ENCODE results near the gene ELMO1. TPM values are rescaled to one million over a fixed set of nuclear protein-coding genes. Genes with fewer than 3 reads are reported as not detected.

The ELMO1 gene
- total and polyA plus RNA-seq, 2 experiments from 2014 or later = 6.5 to 24.9 TPM

DNA sequence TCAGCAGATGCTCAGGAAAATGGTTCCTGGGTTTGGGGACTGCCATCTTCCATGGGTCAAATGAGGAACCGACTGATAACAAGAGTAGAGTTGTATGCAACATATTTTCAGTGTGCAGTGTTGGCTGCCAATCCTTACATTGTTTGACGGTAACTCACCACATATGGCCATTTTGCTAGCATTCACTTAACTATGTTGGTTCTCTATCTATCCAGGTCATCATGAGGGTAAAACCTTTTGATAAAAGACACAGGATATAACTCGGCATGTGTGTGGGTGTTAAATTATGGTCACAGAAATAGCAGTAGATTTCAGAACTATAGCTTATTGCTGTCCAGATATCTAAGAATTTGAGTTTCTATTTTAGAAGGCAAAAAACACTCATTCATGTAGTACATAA is 583.6 kb downstream of the ELMO1 start (continued):
- TF ChIP-seq REST (IDR thresholded peaks at IDR 0.05; ENCODE audit: unreplicated experiment) (no peak), STAT1 (IDR thresholded peaks at IDR 0.05; ENCODE audit: unreplicated experiment) (no peak), CTCF (conservative IDR thresholded peaks at IDR 0.05; ENCODE audit: low read depth in 2 of 2) (no peak)

DNA sequence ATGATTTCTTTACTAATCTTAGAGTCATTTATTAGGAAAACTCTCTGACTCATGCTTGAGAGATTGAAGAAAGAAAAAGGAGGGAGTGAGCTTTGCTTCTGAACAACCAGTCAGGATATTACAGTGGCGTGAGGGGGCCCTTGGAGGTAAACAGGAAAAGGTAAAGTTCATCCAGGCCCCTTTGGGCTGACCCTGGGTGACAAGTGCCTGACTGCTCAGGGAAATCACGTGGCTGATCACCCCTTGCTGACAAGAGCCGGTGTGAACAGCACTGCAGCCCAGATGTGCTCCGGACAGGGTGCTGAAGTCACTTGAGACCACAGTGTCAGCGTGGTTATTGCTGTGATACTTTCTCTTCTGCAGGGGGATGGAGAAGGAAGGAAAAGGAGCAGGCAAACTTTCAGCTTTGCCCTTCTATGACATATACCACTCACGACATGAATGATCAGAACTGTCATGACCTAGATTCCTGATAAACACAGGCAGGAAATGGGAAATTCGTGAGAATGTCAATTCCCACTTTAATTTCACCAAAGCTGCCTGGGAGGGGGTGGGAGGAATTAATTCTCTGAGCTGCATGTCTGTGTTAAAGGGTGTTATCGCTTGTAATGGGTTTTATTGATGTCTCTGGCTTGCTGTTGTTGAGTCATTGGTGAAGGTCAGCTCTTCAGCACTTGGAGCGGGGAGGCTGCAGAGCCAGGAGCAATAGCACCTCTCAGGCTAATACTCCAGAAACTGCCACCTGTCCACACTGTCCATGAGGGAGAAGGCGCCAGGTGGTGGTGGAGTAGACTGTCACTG is 584.6 kb downstream of the ELMO1 start:
- H3K36me3 Mint-ChIP-seq (ENCODE audit: low read depth) = no peaks in the 10 kb centered on the region
- Histone ChIP-seq H3F3A (replicated peaks; ENCODE audit: low read depth) (no peaks in the 10 kb centered on the region), H3K4me1 (ENCODE audit: insufficient read depth) (0 out of 2 replicates have a peak, but pooled peaks cover 3% of the 10 kb centered on the region), H3K36me3 (ENCODE audit: insufficient read depth) (no peaks in the 10 kb centered on the region), H3K4me2 (no peak overlapping the region), H3K27me3 (ENCODE audit: insufficient read depth) (no peaks in the 10 kb centered on the region), H3K4me3 (no peak overlapping the region), H2AFZ (no peak overlapping the region), H3K27ac (ENCODE audit: low read depth) (no peak overlapping the region), H3K9me2 (ENCODE audit: insufficient read depth) (peaks cover 6% of the 10 kb centered on the region; the same call in 1 of the 2 replicates), H4K20me1 (replicated peaks; ENCODE audit: insufficient read depth) (no peaks in the 10 kb centered on the region), H3K79me2 (replicated peaks; ENCODE audit: insufficient read depth) (no peaks in the 10 kb centered on the region)
- H3K9me3 Mint-ChIP-seq = no peaks in the 10 kb centered on the region
- H3K27ac Mint-ChIP-seq = no peak overlapping the region
- H3K27me3 Mint-ChIP-seq (ENCODE audit: insufficient read depth, low read depth, poor library complexity) = peaks cover 2% of the 10 kb centered on the region
- DNase-seq (ENCODE audit: low spot score) = no peak
- H3K4me1 Mint-ChIP-seq = peaks cover 6% of the 10 kb centered on the region; the same call in 2 of the 3 replicates
- no peak for ATAC-seq
- H3K4me3 Mint-ChIP-seq = no peak overlapping the region
- TF ChIP-seq, protein P1, sequence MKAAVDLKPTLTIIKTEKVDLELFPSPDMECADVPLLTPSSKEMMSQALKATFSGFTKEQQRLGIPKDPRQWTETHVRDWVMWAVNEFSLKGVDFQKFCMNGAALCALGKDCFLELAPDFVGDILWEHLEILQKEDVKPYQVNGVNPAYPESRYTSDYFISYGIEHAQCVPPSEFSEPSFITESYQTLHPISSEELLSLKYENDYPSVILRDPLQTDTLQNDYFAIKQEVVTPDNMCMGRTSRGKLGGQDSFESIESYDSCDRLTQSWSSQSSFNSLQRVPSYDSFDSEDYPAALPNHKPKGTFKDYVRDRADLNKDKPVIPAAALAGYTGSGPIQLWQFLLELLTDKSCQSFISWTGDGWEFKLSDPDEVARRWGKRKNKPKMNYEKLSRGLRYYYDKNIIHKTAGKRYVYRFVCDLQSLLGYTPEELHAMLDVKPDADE (IDR thresholded peaks at IDR 0.05) = no peak
- TF ChIP-seq POLR2AphosphoS5 (IDR thresholded peaks at IDR 0.05; ENCODE audit: low read depth) = no peak
- no peak for TF ChIP-seq NANOG (IDR thresholded peaks at IDR 0.05; ENCODE audit: borderline replicate concordance)
- TF ChIP-seq, protein P2, sequence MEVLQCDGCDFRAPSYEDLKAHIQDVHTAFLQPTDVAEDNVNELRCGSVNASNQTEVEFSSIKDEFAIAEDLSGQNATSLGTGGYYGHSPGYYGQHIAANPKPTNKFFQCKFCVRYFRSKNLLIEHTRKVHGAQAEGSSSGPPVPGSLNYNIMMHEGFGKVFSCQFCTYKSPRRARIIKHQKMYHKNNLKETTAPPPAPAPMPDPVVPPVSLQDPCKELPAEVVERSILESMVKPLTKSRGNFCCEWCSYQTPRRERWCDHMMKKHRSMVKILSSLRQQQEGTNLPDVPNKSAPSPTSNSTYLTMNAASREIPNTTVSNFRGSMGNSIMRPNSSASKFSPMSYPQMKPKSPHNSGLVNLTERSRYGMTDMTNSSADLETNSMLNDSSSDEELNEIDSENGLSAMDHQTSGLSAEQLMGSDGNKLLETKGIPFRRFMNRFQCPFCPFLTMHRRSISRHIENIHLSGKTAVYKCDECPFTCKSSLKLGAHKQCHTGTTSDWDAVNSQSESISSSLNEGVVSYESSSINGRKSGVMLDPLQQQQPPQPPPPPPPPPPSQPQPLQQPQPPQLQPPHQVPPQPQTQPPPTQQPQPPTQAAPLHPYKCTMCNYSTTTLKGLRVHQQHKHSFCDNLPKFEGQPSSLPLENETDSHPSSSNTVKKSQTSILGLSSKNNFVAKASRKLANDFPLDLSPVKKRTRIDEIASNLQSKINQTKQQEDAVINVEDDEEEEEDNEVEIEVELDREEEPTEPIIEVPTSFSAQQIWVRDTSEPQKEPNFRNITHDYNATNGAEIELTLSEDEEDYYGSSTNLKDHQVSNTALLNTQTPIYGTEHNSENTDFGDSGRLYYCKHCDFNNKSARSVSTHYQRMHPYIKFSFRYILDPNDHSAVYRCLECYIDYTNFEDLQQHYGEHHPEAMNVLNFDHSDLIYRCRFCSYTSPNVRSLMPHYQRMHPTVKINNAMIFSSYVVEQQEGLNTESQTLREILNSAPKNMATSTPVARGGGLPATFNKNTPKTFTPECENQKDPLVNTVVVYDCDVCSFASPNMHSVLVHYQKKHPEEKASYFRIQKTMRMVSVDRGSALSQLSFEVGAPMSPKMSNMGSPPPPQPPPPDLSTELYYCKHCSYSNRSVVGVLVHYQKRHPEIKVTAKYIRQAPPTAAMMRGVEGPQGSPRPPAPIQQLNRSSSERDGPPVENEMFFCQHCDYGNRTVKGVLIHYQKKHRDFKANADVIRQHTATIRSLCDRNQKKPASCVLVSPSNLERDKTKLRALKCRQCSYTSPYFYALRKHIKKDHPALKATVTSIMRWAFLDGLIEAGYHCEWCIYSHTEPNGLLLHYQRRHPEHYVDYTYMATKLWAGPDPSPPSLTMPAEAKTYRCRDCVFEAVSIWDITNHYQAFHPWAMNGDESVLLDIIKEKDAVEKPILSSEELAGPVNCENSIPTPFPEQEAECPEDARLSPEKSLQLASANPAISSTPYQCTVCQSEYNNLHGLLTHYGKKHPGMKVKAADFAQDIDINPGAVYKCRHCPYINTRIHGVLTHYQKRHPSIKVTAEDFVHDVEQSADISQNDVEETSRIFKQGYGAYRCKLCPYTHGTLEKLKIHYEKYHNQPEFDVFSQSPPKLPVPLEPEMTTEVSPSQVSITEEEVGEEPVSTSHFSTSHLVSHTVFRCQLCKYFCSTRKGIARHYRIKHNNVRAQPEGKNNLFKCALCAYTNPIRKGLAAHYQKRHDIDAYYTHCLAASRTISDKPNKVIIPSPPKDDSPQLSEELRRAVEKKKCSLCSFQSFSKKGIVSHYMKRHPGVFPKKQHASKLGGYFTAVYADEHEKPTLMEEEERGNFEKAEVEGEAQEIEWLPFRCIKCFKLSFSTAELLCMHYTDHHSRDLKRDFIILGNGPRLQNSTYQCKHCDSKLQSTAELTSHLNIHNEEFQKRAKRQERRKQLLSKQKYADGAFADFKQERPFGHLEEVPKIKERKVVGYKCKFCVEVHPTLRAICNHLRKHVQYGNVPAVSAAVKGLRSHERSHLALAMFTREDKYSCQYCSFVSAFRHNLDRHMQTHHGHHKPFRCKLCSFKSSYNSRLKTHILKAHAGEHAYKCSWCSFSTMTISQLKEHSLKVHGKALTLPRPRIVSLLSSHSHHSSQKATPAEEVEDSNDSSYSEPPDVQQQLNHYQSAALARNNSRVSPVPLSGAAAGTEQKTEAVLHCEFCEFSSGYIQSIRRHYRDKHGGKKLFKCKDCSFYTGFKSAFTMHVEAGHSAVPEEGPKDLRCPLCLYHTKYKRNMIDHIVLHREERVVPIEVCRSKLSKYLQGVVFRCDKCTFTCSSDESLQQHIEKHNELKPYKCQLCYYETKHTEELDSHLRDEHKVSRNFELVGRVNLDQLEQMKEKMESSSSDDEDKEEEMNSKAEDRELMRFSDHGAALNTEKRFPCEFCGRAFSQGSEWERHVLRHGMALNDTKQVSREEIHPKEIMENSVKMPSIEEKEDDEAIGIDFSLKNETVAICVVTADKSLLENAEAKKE (CRISPR knock-in tag; IDR thresholded peaks at IDR 0.05) = no peak
- no peak for TF ChIP-seq STAT1 (IDR thresholded peaks at IDR 0.05; ENCODE audit: unreplicated experiment)
- TF ChIP-seq EZH2 (IDR thresholded peaks at IDR 0.05; ENCODE audit: low read depth, unreplicated experiment) = no peak

All from GM23338 (cell line).